HFFc6 (cell line): ENCODE measurements around the gene SORL1-AS1.
A peak's percentile ranks its signal among the peaks of the same experiment; 100 is the strongest.

Experiments
- DNase-seq: peaks from one replicate; pipeline ENCODE4 v3.0.0-alpha.2; 2018
- H3K27ac Mint-ChIP-seq: 2 replicates; pipeline ENCODE4 v1.8.0; 2020; ENCODE audit warnings: mild to moderate bottlenecking, mixed read lengths
- H3K27me3 Mint-ChIP-seq: 2 replicates; pipeline ENCODE4 v1.8.0; 2021; ENCODE audit warnings: mild to moderate bottlenecking, moderate library complexity, mixed read lengths; ENCODE audit not compliant: insufficient read depth
- H3K36me3 Mint-ChIP-seq: 2 replicates; pipeline ENCODE4 v1.8.0; 2021; ENCODE audit warnings: low read depth, mixed read lengths
- H3K4me1 Mint-ChIP-seq: 2 replicates; pipeline ENCODE4 v1.8.0; 2020; ENCODE audit warnings: low read depth, mixed read lengths
- H3K4me3 Mint-ChIP-seq: 2 replicates; pipeline ENCODE4 v1.8.0; 2020; ENCODE audit warnings: mild to moderate bottlenecking, moderate library complexity, mixed read lengths
- H3K9me3 Mint-ChIP-seq: 2 replicates; pipeline ENCODE4 v1.8.0; 2020; ENCODE audit warnings: mild to moderate bottlenecking, mixed read lengths
- TF ChIP-seq, protein P1 (sequence below): fragments of 200-600 bp; sonication (generic); IDR thresholded peaks from 2 replicates; pipeline ENCODE4 v1.5.0; 2021; ENCODE audit warnings: antibody characterized with exemption, mild to moderate bottlenecking

Gene SORL1-AS1

DNA sequence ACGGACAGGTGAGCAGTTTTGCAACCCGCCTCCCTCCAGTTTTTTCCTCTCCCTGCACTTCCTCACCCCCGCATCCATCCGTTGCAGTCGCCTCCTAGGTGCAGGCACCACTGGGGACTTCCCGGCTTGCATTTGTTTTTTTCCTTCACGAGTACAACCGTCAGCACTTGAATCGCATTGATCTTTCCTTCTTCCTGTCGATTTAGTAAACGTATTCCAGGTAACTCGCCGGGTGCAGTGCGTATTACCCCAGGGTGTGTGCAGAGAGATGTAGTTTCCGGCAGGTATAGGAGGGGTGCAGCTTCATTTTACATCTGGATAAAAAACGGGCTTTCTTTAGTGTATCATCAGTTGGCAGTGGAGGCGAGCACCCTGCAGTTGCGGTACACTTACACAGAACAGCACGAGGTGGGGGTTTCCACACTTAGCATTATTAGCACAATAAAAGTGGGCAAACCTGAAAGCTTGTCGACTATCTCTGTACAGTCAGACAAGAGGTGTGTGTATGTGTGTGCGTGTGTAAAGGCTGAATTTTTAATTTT, at the start of gene SORL1-AS1:
Gene SORL1-AS1 (minus strand): TSS at position 359 of the 542 bp plus-strand sequence.
- peaks cover 5% of the 10 kb centered on the region; the same call in 1 of the 2 replicates for H3K4me1 Mint-ChIP-seq
- DNase-seq = no peak
- TF ChIP-seq, protein P1, sequence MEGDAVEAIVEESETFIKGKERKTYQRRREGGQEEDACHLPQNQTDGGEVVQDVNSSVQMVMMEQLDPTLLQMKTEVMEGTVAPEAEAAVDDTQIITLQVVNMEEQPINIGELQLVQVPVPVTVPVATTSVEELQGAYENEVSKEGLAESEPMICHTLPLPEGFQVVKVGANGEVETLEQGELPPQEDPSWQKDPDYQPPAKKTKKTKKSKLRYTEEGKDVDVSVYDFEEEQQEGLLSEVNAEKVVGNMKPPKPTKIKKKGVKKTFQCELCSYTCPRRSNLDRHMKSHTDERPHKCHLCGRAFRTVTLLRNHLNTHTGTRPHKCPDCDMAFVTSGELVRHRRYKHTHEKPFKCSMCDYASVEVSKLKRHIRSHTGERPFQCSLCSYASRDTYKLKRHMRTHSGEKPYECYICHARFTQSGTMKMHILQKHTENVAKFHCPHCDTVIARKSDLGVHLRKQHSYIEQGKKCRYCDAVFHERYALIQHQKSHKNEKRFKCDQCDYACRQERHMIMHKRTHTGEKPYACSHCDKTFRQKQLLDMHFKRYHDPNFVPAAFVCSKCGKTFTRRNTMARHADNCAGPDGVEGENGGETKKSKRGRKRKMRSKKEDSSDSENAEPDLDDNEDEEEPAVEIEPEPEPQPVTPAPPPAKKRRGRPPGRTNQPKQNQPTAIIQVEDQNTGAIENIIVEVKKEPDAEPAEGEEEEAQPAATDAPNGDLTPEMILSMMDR = no peak; the same call in 1 of the 2 replicates
- peaks cover 37% of the 10 kb centered on the region for H3K27me3 Mint-ChIP-seq
- H3K9me3 Mint-ChIP-seq = no peaks in the 10 kb centered on the region
- peak within 1 kb of the TSS; percentile 76 for H3K4me3 Mint-ChIP-seq
- no peaks in the 10 kb centered on the region for H3K36me3 Mint-ChIP-seq
- H3K27ac Mint-ChIP-seq = no peak within 1 kb of the TSS

DNA sequence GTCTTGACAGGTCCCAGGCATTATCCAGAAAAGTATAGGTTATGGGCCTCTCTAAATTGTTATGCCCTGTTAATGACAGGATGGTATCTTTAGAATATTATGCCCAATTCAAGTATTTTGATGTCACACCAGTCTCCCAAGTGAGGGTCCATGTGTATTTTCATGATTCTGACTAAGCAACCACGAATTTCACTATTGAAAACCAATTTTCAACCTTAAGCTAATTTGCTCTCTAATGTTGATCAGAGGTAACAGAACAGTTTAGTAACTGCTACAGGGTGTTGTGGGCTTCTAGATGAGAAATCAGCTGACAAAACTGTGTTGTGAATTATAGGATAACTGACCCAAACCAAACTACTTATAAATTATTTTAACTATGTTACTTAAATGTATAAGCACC, 48.0 kb upstream of the SORL1-AS1 start:
- no peaks in the 10 kb centered on the region for H3K4me1 Mint-ChIP-seq
- H3K27ac Mint-ChIP-seq = no peak overlapping the region
- no peaks in the 10 kb centered on the region for H3K9me3 Mint-ChIP-seq
- no peak overlapping the region for H3K4me3 Mint-ChIP-seq
- TF ChIP-seq, protein P1 = no peak
- no peak for DNase-seq
- peaks cover 10% of the 10 kb centered on the region for H3K27me3 Mint-ChIP-seq
- H3K36me3 Mint-ChIP-seq = no peaks in the 10 kb centered on the region

DNA sequence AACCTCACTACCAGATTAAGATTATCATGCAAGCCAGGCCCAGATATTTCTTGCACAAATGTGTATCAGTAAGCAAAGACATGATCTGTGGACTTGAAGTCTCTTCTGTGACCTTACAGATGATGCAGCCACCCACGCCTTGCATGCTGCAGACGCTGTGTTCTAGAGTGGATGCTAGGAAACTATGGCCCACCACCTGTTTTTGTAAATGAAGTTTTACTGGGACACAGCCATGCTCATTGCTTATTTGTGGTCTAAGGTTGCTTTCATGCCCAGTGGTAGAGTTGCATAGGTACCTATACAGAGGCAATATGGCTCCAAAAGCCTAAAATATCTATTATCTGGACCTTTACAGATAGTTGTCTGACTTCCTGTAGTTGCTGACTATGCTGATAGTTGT, 47.5 kb upstream of the SORL1-AS1 start:
- Mint-ChIP-seq H3K4me3 (no peak overlapping the region), H3K36me3 (no peaks in the 10 kb centered on the region), H3K4me1 (no peaks in the 10 kb centered on the region), H3K27me3 (peaks cover 11% of the 10 kb centered on the region), H3K9me3 (no peaks in the 10 kb centered on the region), H3K27ac (no peak overlapping the region)
- DNase-seq = no peak
- TF ChIP-seq, protein P1 = no peak

DNA sequence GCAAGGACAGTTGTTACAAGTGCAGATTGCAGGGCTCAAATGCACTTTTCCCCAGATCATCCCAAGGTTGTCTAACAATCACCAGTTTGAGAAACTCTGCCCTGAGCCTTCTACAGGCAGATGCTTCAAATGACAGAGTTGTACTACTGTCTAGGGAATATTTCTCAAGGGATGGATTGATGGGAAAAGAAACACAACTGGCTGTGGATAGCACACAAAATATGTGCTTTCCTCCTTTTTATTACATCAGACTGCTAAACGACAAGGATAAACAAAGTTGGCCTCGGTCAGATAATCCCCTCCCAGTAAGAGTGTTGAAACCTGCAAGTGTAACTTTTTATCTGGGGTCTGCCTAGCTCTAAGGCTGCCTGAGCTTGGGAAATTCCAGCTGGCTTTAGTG, 46.6 kb upstream of the SORL1-AS1 start:
- DNase-seq = no peak
- Mint-ChIP-seq H3K9me3 (no peaks in the 10 kb centered on the region), H3K36me3 (no peaks in the 10 kb centered on the region), H3K27me3 (peaks cover 11% of the 10 kb centered on the region), H3K27ac (no peak overlapping the region), H3K4me1 (no peaks in the 10 kb centered on the region), H3K4me3 (no peak overlapping the region)
- TF ChIP-seq, protein P1 = no peak

DNA sequence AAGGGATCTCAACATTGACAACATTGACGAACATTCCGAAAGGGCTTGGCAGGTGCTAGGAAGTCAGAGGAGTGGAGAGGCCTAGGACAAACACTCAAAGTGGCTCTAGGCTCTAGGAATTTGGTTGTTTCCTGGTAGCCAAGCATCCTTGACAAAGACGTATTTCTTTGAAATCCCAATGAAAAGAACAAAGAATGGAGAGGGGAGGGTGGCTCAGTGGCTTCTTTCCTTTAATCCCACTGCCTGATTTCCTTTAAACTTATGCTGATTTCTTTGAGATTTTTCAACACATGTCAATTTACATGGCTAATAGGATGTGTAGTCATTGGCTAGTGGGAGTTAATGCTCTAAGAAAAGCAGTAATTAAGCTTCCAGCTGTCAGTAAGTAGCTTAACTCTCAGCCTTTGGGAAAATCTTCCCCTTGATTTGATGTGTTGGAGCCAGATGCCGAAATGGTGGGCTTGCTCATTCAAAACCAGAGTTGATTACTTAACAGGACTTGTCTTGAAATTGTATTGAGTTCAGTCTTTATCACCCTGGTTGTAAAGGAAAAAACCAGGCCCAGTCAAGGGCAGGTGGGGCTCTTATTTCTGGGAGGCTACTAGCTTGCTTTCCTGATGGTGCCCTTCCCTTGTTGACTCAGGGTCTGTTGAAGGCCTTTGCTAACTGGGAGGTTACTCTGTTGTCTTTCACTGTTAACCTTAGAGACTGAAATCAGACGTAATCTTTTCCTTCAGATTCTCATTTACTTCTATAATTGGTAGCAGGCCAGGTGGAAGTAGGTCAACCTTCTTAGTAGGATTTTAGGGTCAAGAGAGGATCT, 44.6 kb upstream of the SORL1-AS1 start:
- no peak overlapping the region for H3K27ac Mint-ChIP-seq
- TF ChIP-seq, protein P1 = no peak
- no peaks in the 10 kb centered on the region for H3K9me3 Mint-ChIP-seq

More for the DNA sequence above, 44.6 kb upstream of the SORL1-AS1 start:
- Mint-ChIP-seq H3K4me3 (no peak overlapping the region), H3K36me3 (no peaks in the 10 kb centered on the region), H3K27me3 (peaks cover 6% of the 10 kb centered on the region), H3K4me1 (no peaks in the 10 kb centered on the region)
- DNase-seq = no peak
